ENCODE data around the gene GOLGA8N. TPM values are rescaled to one million over a fixed set of nuclear protein-coding genes. Genes with fewer than 3 reads are reported as not detected.
"Not testable (repeated sequence)": the region's sequence is repeated elsewhere in the genome, so short reads cannot be mapped to it uniquely, and the experiment has no call there.

GOLGA8N gene
- total RNA-seq, 1 donor from 2014 or later: 7.9 TPM

GRCh38 chr15:32615051-32615870 lies 22.0 kb downstream of the GOLGA8N start, which contains the start of gene ARHGAP11A:
Gene ARHGAP11A (plus strand): TSS chr15:32615504. CDS start chr15:32616212, 708 bp downstream.
- not testable (repeated sequence) for H3K27me3 Mint-ChIP-seq (ENCODE audit: unreplicated experiment); H3K36me3 Mint-ChIP-seq (ENCODE audit: unreplicated experiment); H3K9me3 Mint-ChIP-seq (ENCODE audit: unreplicated experiment)
- Mint-ChIP-seq H3K4me3 (ENCODE audit: unreplicated experiment) (peak within 1 kb of the TSS; percentile 99), H3K27ac (ENCODE audit: unreplicated experiment) (peak within 1 kb of the TSS; percentile 94), H3K4me1 (ENCODE audit: unreplicated experiment) (peaks cover 26% of the 10 kb centered on the region)
- peak; percentile 91 for DNase-seq (ENCODE audit: extremely low spot score, unreplicated experiment)

- Mint-ChIP-seq H3K4me3 (ENCODE audit: unreplicated experiment) (peak overlapping the region; percentile 99), H3K4me1 (ENCODE audit: unreplicated experiment) (peaks cover 26% of the 10 kb centered on the region), H3K27ac (ENCODE audit: unreplicated experiment) (peak overlapping the region; percentile 94)
- H3K27me3 Mint-ChIP-seq (ENCODE audit: unreplicated experiment); H3K9me3 Mint-ChIP-seq (ENCODE audit: unreplicated experiment); DNase-seq (ENCODE audit: extremely low spot score, unreplicated experiment); H3K36me3 Mint-ChIP-seq (ENCODE audit: unreplicated experiment): not testable (repeated sequence)
These were observed 22.7 kb downstream of the GOLGA8N start for GRCh38 chr15:32615871-32616426.

- Mint-ChIP-seq H3K27ac (ENCODE audit: unreplicated experiment) (no peak overlapping the region), H3K9me3 (ENCODE audit: unreplicated experiment) (no peaks in the 10 kb centered on the region), H3K4me3 (ENCODE audit: unreplicated experiment) (no peak overlapping the region), H3K4me1 (ENCODE audit: unreplicated experiment) (peaks cover 8% of the 10 kb centered on the region), H3K27me3 (ENCODE audit: unreplicated experiment) (no peaks in the 10 kb centered on the region), H3K36me3 (ENCODE audit: unreplicated experiment) (peaks cover 9% of the 10 kb centered on the region)
- no peak for TF ChIP-seq CTCF (IDR thresholded peaks at IDR 0.05)
- no peak for DNase-seq (ENCODE audit: extremely low spot score, unreplicated experiment)
These were observed 43.2 kb downstream of the GOLGA8N start for GRCh38 chr15:32636410-32636809.

GRCh38 chr15:32636908-32637567 lies 43.8 kb downstream of the GOLGA8N start:
- DNase-seq (ENCODE audit: extremely low spot score, unreplicated experiment): no peak
- Mint-ChIP-seq H3K9me3 (ENCODE audit: unreplicated experiment) (no peaks in the 10 kb centered on the region), H3K4me3 (ENCODE audit: unreplicated experiment) (no peak overlapping the region), H3K4me1 (ENCODE audit: unreplicated experiment) (peaks cover 11% of the 10 kb centered on the region), H3K27me3 (ENCODE audit: unreplicated experiment) (no peaks in the 10 kb centered on the region), H3K27ac (ENCODE audit: unreplicated experiment) (no peak overlapping the region), H3K36me3 (ENCODE audit: unreplicated experiment) (peaks cover 9% of the 10 kb centered on the region)
- no peak for TF ChIP-seq CTCF (IDR thresholded peaks at IDR 0.05)

- TF ChIP-seq CTCF (IDR thresholded peaks at IDR 0.05): no peak
- no peaks in the 10 kb centered on the region for H3K9me3 Mint-ChIP-seq (ENCODE audit: unreplicated experiment)
- H3K36me3 Mint-ChIP-seq (ENCODE audit: unreplicated experiment): peaks cover 9% of the 10 kb centered on the region
- H3K4me1 Mint-ChIP-seq (ENCODE audit: unreplicated experiment): peaks cover 13% of the 10 kb centered on the region
- no peaks in the 10 kb centered on the region for H3K27me3 Mint-ChIP-seq (ENCODE audit: unreplicated experiment)
- H3K4me3 Mint-ChIP-seq (ENCODE audit: unreplicated experiment): no peak overlapping the region
- H3K27ac Mint-ChIP-seq (ENCODE audit: unreplicated experiment): no peak overlapping the region
- DNase-seq (ENCODE audit: extremely low spot score, unreplicated experiment): no peak
These were observed 44.4 kb downstream of the GOLGA8N start for GRCh38 chr15:32637704-32638103.

All from osteocyte (in vitro differentiated cells).